ELR (cell line): ENCODE measurements around the gene TBC1D10A.

ENCODE experiments used
- DNase-seq: peaks from one replicate; pipeline ENCODE4 v3.0.0-alpha.2; 2015; ENCODE audit warnings: low read depth

Gene TBC1D10A

GRCh38 chr22:30299322-30299721 is 27.4 kb downstream of the TBC1D10A start:
- no peak for DNase-seq

- DNase-seq = no peak
Measured at GRCh38 chr22:30297991-30298701, 28.6 kb downstream of the TBC1D10A start.

GRCh38 chr22:30297276-30297990 is 29.3 kb downstream of the TBC1D10A start:
- no peak for DNase-seq

- no peak for DNase-seq
Measured at GRCh38 chr22:30296833-30297232, 29.9 kb downstream of the TBC1D10A start.

GRCh38 chr22:30296324-30296723 is 30.4 kb downstream of the TBC1D10A start:
- DNase-seq = no peak

GRCh38 chr22:30295576-30295975 is 31.2 kb downstream of the TBC1D10A start:
- DNase-seq = no peak

- DNase-seq = no peak
Measured at GRCh38 chr22:30294830-30295229, 31.9 kb downstream of the TBC1D10A start.

- no peak for DNase-seq
Measured at GRCh38 chr22:30294066-30294465, 32.7 kb downstream of the TBC1D10A start.

GRCh38 chr22:30293026-30293425 is 33.7 kb downstream of the TBC1D10A start:
- DNase-seq = no peak

- no peak for DNase-seq
Measured at GRCh38 chr22:30292069-30292970, 34.4 kb downstream of the TBC1D10A start.

GRCh38 chr22:30291058-30291892 is 35.5 kb downstream of the TBC1D10A start:
- DNase-seq = peak; percentile 50

GRCh38 chr22:30290342-30291057 is 36.2 kb downstream of the TBC1D10A start:
- DNase-seq = peak; percentile 76

- DNase-seq = no peak
Measured at GRCh38 chr22:30289980-30290313, 36.8 kb downstream of the TBC1D10A start.

GRCh38 chr22:30289141-30289979 is 37.4 kb downstream of the TBC1D10A start, which contains the start of gene CASTOR1:
Gene CASTOR1, minus strand, starts transcription at chr22:30289505. Its CDS starts 8 bp downstream, at chr22:30289497.
- peak; percentile 99 for DNase-seq

GRCh38 chr22:30288419-30289140 is 38.2 kb downstream of the TBC1D10A start:
- no peak for DNase-seq

GRCh38 chr22:30287648-30288418 is 38.9 kb downstream of the TBC1D10A start:
- DNase-seq = peak; percentile 92

- DNase-seq = peak; percentile 69
Measured at GRCh38 chr22:30286813-30287647, 39.7 kb downstream of the TBC1D10A start.

GRCh38 chr22:30286331-30286730 is 40.4 kb downstream of the TBC1D10A start:
- no peak for DNase-seq
